NCI-H82 (cell line): ENCODE data around the gene CACNA2D3.

Experiments
- DNase-seq: peaks from one replicate; lab custom pipeline; 2025; lab: John Stamatoyannopoulos, UW

The CACNA2D3 gene

GRCh38 chr3:54171509-54171908, 49.2 kb downstream of the CACNA2D3 start:
- DNase-seq = no peak

GRCh38 chr3:54171951-54172350, 49.6 kb downstream of the CACNA2D3 start:
- DNase-seq = no peak

- DNase-seq = no peak
Observed at GRCh38 chr3:54173371-54173770, 51.0 kb downstream of the CACNA2D3 start.

DNA sequence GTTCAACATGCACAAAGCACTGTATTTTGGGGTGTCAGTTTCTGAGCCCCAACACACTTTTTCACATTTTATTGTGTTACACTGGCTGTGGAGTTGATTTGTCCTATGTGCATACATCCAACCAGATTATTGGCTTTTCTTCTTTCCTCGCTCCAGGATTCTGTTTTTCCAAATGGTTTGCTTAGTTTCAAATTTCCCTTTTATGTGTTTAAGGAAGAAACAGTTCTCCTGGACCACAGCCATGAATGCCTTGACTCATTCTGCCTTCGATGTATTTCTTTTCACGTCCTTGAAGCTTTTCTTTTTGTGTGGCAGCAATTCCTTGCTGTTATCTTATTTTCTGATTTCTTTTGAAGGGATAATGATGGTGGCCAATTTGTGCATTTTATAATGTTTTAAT, 53.8 kb downstream of the CACNA2D3 start:
- no peak for DNase-seq

DNA sequence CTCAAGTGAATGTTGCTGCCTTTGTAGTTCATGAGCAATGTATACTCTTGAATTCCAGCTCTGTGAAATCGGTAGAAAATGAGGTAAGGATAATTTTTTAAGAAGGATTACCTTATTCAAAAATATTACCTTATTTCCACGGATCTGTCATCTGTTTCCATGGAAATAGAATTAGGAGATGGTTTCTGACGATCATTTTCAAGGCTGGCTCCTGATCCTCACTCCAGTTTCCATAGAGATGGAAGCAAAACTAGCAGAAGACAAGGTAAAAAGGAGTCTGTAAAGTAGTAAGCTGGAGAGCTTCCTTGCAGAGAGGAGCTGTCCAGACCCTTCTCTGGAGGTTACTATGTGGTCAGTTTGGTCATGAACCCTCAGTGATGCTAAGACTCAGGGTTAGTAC, 55.5 kb downstream of the CACNA2D3 start:
- DNase-seq = no peak

DNA sequence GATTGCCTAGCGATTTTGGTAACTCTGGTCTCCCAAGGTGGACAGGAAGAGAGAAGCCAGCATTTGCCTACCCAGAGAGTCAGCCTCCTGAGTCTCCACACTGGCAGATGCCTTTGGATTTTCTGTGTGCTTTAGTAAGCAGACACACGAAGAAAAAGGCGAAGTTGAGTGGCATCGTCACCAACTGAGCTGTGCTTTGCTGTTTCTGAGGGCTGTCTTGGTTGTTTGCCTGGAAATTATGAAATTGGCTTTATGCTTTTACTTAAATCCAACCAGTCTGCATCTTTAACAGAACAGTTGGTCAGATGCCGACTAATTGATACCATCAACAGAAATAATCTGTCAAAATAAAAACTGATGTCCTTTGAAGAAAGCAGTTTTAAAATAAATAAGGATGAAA, 56.0 kb downstream of the CACNA2D3 start:
- no peak for DNase-seq

DNA sequence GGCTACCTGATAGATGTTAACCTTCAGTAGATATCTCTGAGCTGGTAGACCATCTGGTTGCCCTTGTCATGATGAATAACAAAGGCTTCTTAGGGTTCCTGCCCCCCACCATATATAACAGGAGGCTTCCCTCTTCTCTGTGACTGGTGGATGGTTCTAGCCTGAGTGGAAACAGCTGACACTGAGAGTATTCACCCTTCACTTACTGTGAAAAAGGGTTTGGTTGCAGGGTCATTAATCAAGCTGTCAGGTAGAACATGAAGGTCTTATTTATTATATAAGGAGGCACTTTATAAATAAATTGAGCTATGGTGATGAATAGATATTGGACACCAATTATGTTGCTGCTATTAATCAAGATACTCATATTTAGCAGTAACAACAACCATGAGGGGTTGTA, 58.6 kb downstream of the CACNA2D3 start:
- DNase-seq = no peak

- DNase-seq = no peak
Observed at GRCh38 chr3:54182242-54182641, 59.9 kb downstream of the CACNA2D3 start.

DNA sequence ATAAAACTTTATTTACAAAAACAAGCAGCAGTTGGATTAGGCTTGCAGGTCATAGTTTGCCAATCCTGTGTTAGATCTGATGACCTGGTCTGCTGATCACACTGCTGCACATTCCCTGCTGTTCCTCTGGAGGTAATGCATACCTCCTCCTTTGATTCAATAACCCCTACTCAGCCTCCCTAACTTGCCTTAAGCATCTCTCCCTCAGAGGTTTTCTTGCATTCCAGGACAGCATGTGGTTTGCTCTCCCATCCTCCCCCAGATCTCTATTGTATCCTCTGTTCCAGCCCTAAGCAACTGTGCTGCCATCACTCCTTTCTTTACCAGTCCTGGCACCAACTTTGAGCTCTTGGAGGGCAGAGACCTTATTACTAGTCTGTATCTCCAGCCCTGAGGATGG, 63.4 kb downstream of the CACNA2D3 start:
- DNase-seq = no peak

GRCh38 chr3:54188176-54188791, 65.9 kb downstream of the CACNA2D3 start:
- DNase-seq = peak; percentile 29

GRCh38 chr3:54191220-54191619, 68.9 kb downstream of the CACNA2D3 start:
- no peak for DNase-seq

DNA sequence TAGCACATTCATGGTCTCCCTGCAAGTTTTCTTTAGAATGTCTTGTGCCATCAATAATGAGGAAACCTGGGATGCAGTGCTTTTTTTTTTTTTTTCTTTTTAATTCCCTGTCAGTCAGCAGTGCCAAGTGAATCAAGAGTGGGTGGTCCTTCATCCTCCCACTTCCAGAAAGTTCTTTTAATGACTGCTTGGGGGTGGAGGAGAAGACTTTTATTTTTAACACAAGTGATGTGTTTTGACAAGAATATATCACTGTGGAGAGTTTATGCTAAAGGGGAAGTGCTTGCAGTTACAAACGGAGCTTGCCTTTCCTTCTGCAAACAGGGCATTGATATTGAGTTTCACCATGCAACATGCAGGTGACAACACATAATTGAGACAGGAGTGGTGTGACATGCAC, 69.7 kb downstream of the CACNA2D3 start:
- no peak for DNase-seq

DNA sequence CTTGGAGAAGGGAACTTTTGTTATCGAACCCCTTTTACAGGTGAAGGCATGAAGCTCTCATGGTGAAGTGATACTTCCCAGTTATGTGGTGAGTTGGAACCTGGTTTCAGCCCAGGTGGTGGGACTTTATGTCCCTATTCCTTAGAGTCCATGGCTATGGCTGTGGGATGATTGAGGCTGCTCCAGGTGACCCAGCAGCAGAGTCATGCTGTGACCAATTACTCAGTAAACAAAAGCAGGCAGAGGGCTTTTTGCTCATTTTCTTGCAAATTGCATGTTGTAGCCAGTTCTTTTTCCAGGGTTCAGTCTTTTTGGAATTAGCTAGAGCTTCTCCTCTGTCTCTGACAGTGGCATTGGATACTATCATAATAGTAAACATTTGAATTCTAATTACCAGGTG, 70.7 kb downstream of the CACNA2D3 start:
- DNase-seq = no peak

- no peak for DNase-seq
Observed at GRCh38 chr3:54196360-54196991, 74.1 kb downstream of the CACNA2D3 start.

DNA sequence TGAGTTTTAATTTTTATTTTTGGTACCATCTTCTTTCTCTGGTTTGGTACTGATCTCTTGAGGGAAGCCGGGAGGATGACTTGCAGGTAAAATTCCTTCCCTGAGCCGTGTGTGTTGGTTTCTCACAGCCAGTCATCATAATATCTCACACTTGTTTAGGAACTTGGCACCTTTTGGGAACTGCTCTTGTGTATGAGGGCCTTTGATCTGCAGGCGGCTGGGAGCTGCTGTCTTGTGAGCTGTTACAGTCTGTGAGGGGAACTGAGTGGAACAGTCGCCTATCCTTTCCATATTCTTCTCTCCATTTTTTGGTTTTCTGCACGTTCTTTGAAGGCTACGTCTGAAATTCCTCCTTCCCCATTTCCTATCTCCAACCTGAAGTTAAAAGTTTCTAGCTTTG, 75.2 kb downstream of the CACNA2D3 start:
- no peak for DNase-seq

DNA sequence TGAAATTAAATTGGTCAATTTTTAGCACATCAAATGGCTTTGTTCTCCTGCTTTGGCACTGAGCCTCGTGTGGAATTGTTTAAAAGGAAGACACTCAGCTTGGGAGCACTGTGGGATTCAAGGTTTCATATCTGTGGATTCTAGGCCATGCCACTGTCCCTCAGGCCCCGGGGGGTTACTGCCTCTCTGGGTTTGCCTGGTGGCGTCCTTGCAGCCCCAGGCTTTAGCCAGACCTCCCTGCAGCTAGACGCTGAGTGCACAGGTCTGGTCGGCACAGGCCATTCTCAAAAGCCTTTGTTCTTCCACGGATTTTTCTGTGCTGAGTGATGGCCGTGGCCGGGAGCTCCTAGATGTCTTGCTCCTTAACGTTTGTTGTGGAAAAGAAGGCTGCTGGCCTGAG, 76.2 kb downstream of the CACNA2D3 start:
- DNase-seq = no peak

DNA sequence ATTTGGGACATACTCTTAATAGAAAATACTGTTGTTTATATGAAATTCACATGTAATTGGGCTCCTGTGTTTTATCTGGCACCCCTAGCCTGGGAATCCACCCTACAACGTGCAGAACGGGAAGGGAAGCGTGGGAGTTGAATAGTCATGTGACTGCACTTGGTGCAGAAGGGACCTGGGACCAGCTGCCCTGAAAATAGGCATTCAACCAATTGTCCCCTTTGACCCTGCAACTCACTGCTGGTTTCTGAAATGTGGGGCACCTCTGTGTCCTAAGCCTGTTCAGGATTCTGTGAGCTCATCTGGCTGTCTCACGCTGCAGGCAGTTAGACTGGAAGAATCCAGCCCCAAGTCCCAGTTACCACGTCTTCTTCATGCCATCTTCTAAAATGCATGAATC, 79.7 kb downstream of the CACNA2D3 start:
- DNase-seq = no peak

GRCh38 chr3:54202651-54203248, 80.4 kb downstream of the CACNA2D3 start:
- DNase-seq = no peak

GRCh38 chr3:54206874-54207273, 84.5 kb downstream of the CACNA2D3 start:
- peak; percentile 37 for DNase-seq

GRCh38 chr3:54211097-54211496, 88.7 kb downstream of the CACNA2D3 start:
- DNase-seq = no peak

GRCh38 chr3:54212723-54213122, 90.4 kb downstream of the CACNA2D3 start:
- DNase-seq = no peak

DNA sequence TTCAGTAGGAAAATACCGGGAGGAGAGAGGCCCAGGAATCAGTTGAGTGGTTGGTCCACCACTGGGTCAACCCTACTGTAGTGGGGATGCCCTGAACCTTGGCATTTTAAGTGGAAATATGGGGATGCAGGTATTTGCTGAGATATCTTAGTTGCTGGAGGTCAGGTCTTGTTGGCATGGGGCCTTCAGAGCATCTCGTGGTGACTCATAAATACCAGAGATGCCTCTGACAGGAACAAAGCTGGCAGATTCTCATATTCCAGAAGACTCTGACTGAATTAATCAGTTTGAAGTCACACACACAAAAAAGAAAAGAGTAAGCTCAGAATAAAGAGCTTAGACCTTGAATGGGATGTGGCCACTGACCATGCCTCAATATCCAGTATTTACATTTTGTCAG, 91.6 kb downstream of the CACNA2D3 start:
- DNase-seq = no peak

- no peak for DNase-seq
Observed at GRCh38 chr3:54214845-54215244, 92.5 kb downstream of the CACNA2D3 start.

- DNase-seq = no peak
Observed at GRCh38 chr3:54215521-54215920, 93.2 kb downstream of the CACNA2D3 start.
